HuH-7.5 (cell line): ENCODE measurements around the gene PPP1R16B.

Source experiments
- DNase-seq: peaks from one replicate; pipeline ENCODE4 v3.0.0; 2011; ENCODE audit warnings: low spot score

The PPP1R16B gene

DNA sequence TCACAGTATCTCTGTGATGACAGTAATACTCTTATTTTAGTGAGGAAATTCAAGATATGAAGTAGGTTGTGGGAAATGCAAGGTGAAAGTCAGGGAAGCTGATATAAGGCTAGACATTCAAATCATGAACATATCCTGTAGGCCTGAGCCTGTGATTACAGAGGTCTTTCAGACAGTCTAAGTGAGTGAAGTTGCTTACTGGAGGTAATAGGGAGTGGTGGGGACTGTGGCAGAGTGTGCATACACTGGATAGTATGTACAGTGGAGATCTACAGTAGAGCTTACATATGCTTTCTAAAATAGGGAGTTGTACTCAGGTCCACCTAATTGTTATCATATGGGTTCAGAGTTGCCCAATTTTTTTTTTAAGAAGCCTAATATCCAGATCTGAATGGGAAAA is 159.8 kb downstream of the PPP1R16B start:
- DNase-seq = no peak

DNA sequence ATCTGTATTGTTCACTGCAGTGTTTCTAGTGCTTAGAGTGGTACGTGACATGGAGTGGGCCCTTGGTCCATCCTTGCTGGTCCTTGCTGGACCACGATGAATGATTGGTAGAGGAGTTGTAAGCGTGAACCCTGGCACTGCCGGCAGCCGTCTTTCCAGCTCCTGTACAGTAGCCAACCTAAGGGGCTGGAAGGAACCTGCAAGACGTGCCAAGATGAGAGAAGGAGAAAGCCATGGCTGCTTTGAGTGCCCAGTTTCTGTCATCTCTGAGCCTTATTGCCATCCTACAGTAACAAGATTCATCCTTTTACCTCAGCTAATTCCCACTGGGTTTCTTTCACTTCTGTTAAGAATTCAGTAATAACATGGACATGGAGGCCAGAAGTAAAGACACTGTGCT is 162.6 kb downstream of the PPP1R16B start:
- DNase-seq = no peak

DNA sequence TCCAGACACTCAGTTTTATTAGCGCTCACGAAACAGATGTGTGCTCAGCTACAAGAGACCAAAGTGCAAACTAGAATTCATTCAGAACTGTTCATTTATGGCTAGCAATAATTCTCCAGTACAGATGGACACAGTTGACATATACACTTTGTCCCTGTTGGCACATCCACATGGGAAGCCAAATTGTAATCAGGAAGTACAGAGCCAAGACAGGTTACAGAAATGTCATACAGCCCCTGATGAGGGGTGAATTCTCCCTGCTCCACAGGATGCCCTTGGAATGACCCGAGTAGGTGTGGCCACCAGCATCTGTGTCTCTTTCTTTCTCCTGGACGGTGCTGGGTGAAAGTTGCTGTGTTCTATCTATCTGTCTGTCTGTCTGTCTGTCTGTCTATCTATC is 164.2 kb downstream of the PPP1R16B start:
- no peak for DNase-seq

DNA sequence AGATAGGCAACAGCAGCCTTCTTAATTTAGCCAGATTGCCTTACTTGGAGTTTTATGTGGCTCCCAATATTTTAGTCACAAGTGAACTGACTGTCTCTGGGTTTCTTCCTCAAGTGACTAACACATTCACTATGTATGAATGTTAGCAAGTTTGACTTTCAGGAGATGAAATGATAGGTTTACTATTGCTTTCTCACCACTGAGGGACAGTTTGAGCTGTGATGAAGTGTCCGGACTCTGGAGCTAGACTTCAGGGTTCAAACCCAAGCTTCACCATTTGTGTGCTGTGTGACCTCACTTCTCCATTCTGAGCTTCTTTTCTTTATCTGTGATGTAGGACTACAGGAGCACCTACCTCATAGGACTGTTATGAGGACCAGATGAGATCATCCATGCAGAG is 164.8 kb downstream of the PPP1R16B start:
- DNase-seq = no peak
